MM.1S (cell line): Measurements from ENCODE around the gene STARD8.

Experiments
- DNase-seq: peaks from one replicate; pipeline ENCODE4 v3.0.0-alpha.2; 2015
- H2AFZ ChIP-seq: fragments of 300-600 bp; sonication (generic); 2 replicates; pipeline ENCODE4 v1.6.0; 2016; ENCODE audit warnings: antibody characterized with exemption, low read length
- H3F3A ChIP-seq: fragments of 300-600 bp; sonication (generic); 2 replicates; pipeline ENCODE4 v1.6.1; 2016; ENCODE audit warnings: mild to moderate bottlenecking, antibody characterized with exemption, low read length, moderate library complexity, mixed read lengths; ENCODE audit not compliant: insufficient read depth
- H3K27ac ChIP-seq: fragments of 300-600 bp; sonication (generic); 2 replicates; pipeline ENCODE4 v1.5.1; 2016; ENCODE audit warnings: mild to moderate bottlenecking, low read length
- H3K27me3 ChIP-seq: fragments of 300-600 bp; sonication (generic); replicated peaks from 2 replicates; pipeline ENCODE4 v1.6.0; 2016; ENCODE audit warnings: low read length; ENCODE audit not compliant: insufficient read depth
- H3K36me3 ChIP-seq: fragments of 300-600 bp; sonication (generic); replicated peaks from 2 replicates; pipeline ENCODE4 v1.6.1; 2016; ENCODE audit warnings: mild to moderate bottlenecking, low read length, mixed read lengths; ENCODE audit not compliant: insufficient read depth
- H3K4me1 ChIP-seq: fragments of 300-600 bp; sonication (generic); 2 replicates; pipeline ENCODE4 v1.6.1; 2016; ENCODE audit warnings: low read length, mixed read lengths
- H3K4me2 ChIP-seq: fragments of 300-600 bp; sonication (generic); 2 replicates; pipeline ENCODE4 v1.6.0; 2016; ENCODE audit warnings: low read depth, low read length
- H3K4me3 ChIP-seq: fragments of 300-600 bp; sonication (generic); 2 replicates; pipeline ENCODE4 v1.5.1; 2016; ENCODE audit warnings: low read length, mixed read lengths
- H3K79me2 ChIP-seq: fragments of 300-600 bp; sonication (generic); 2 replicates; pipeline ENCODE4 v1.6.1; 2016; ENCODE audit warnings: mixed run types, low read length, mixed read lengths
- H3K9ac ChIP-seq: fragments of 300-600 bp; sonication (generic); 2 replicates; pipeline ENCODE4 v1.6.1; 2016; ENCODE audit warnings: low read length, mixed read lengths
- H3K9me2 ChIP-seq: fragments of 300-600 bp; sonication (generic); replicated peaks from 2 replicates; pipeline ENCODE4 v1.6.1; 2016; ENCODE audit warnings: mild to moderate bottlenecking, low read length, mixed read lengths; ENCODE audit not compliant: insufficient read depth
- H3K9me3 ChIP-seq: fragments of 300-600 bp; sonication (generic); replicated peaks from 2 replicates; pipeline ENCODE4 v1.6.1; 2016; ENCODE audit warnings: mild to moderate bottlenecking, low read length, mixed read lengths; ENCODE audit not compliant: insufficient read depth
- H4K20me1 ChIP-seq: fragments of 300-600 bp; sonication (generic); 2 replicates; pipeline ENCODE4 v1.6.1; 2016; ENCODE audit warnings: mild to moderate bottlenecking, low read length, moderate library complexity, mixed read lengths; ENCODE audit not compliant: insufficient read depth
- CTCF ChIP-seq: fragments of 300-600 bp; sonication (generic); IDR thresholded peaks from 2 replicates; pipeline ENCODE4 v1.5.1; 2016; ENCODE audit warnings: antibody characterized with exemption, low read length, mixed read lengths
- EZH2 ChIP-seq: fragments of 300-600 bp; sonication (generic); optimal IDR thresholded peaks from 2 replicates; pipeline ENCODE3; 2017; ENCODE audit warnings: low read depth, mild to moderate bottlenecking, antibody characterized with exemption, low read length, mixed read lengths
- EZH2phosphoT487 ChIP-seq: fragments of 300-600 bp; sonication (generic); IDR thresholded peaks from 2 replicates; pipeline ENCODE4 v1.6.1; 2018; ENCODE audit warnings: antibody characterized with exemption, low read length

Gene STARD8

GRCh38 chrX:68683580-68683979 lies 36.1 kb downstream of the STARD8 start:
- no peaks in the 10 kb centered on the region for H3K36me3 ChIP-seq
- H3K4me2 ChIP-seq: no peak overlapping the region
- H3K9ac ChIP-seq: no peak overlapping the region
- H2AFZ ChIP-seq: no peak overlapping the region
- no peaks in the 10 kb centered on the region for H3K27me3 ChIP-seq
- no peaks in the 10 kb centered on the region for H3K79me2 ChIP-seq
- H4K20me1 ChIP-seq: no peaks in the 10 kb centered on the region
- H3K9me3 ChIP-seq: no peaks in the 10 kb centered on the region
- TF ChIP-seq CTCF (no peak), EZH2 (no peak), EZH2phosphoT487 (no peak)
- no peaks in the 10 kb centered on the region for H3F3A ChIP-seq
- H3K4me3 ChIP-seq: no peak overlapping the region
- no peaks in the 10 kb centered on the region for H3K4me1 ChIP-seq
- no peak overlapping the region for H3K27ac ChIP-seq
- no peaks in the 10 kb centered on the region for H3K9me2 ChIP-seq
- DNase-seq: no peak

- no peak overlapping the region for H3K27ac ChIP-seq
Measured at GRCh38 chrX:68684291-68684918, 36.9 kb downstream of the STARD8 start.

GRCh38 chrX:68684919-68685304 lies 37.4 kb downstream of the STARD8 start:
- Histone ChIP-seq H3F3A (no peaks in the 10 kb centered on the region), H3K4me2 (no peak overlapping the region), H3K27ac (no peak overlapping the region), H3K9me2 (no peaks in the 10 kb centered on the region), H4K20me1 (no peaks in the 10 kb centered on the region), H3K79me2 (no peaks in the 10 kb centered on the region), H3K36me3 (no peaks in the 10 kb centered on the region), H3K9me3 (no peaks in the 10 kb centered on the region), H3K9ac (no peak overlapping the region), H3K27me3 (no peaks in the 10 kb centered on the region), H3K4me3 (no peak overlapping the region), H3K4me1 (no peaks in the 10 kb centered on the region), H2AFZ (no peak overlapping the region)
- TF ChIP-seq EZH2phosphoT487 (no peak), CTCF (no peak), EZH2 (no peak)
- DNase-seq: no peak

More at GRCh38 chrX:68684291-68684918, 36.9 kb downstream of the STARD8 start:
- no peak overlapping the region for H2AFZ ChIP-seq
- no peaks in the 10 kb centered on the region for H3F3A ChIP-seq
- H3K79me2 ChIP-seq: no peaks in the 10 kb centered on the region
- TF ChIP-seq EZH2phosphoT487 (no peak), EZH2 (no peak), CTCF (no peak)
- no peak overlapping the region for H3K4me2 ChIP-seq
- H3K9ac ChIP-seq: no peak overlapping the region
- no peak for DNase-seq
- no peaks in the 10 kb centered on the region for H3K9me2 ChIP-seq
- no peaks in the 10 kb centered on the region for H3K4me1 ChIP-seq
- no peaks in the 10 kb centered on the region for H4K20me1 ChIP-seq
- no peaks in the 10 kb centered on the region for H3K9me3 ChIP-seq
- H3K27me3 ChIP-seq: no peaks in the 10 kb centered on the region
- H3K36me3 ChIP-seq: no peaks in the 10 kb centered on the region
- H3K4me3 ChIP-seq: no peak overlapping the region
